GM21447 (cell line): ENCODE measurements around the gene FSHR.
A peak's percentile ranks its signal among the peaks of the same experiment; 100 is the strongest.

Experiments
- ATAC-seq: cut with Tn5 transposase; IDR thresholded peaks from one replicate; pipeline ENCODE4 v1.9.1; 2021; ENCODE audit not compliant: unreplicated experiment

The FSHR gene

GRCh38 chr2:49033394-49034185, 120.7 kb downstream of the FSHR start:
- no peak for ATAC-seq

DNA sequence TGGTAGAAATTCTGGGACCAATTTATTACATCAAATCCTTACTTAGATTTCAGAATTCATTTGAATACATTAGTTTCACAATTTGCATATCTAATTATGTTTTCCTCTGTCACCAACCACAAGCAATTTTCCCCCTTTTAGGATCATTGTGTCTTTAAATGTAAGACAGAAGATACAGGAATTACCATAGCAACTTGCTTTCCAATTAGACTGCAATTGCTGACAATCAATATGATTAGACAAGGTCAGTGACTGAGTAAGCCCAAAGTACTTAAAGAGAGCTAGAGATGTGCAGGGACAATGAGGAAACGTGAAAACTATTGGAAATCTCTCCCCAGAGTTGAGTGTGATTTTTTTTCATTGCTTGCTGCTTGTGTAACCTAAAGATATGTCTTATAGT, 121.4 kb downstream of the FSHR start:
- ATAC-seq: no peak

- no peak for ATAC-seq
Measured at GRCh38 chr2:49032126-49032525, 122.2 kb downstream of the FSHR start.

DNA sequence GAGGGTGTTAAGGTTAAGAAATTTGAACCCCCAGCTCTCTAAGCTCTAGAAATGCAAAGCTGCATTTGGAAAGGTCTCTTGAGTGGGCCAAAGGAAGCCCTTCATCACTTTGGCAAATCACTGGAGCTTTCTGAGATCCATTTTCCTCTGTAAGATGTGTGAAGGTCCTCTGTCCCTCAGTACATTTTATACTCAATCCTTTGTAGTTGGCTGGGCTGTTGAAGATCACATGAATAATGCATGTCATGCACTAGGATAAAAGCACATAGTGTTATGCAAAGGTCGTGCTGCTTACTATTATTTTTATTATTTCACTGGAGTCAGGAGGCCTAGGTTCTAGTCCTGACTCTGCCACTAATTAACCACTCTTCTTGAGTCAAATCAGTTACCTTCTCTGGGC, 124.9 kb downstream of the FSHR start:
- no peak for ATAC-seq

DNA sequence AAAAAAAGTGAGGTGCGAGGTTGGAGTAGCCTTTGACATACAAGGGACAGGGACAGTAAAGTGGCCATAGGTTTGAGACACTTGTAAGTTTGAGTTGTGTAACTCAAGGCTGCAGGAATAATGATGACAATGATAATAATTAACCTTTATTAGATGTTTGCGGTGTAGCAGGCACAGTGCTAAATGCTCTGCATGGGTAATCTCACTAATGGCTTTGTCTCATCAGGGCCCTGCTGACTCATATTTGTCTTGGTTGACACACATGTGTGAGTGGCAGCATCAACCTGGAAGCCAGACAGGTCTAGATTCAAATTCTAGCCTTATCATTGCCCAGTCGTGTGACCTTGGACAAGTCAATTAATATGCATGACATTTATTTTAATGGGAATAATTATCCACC, 126.2 kb downstream of the FSHR start:
- peak; percentile 92 for ATAC-seq

- no peak for ATAC-seq
Measured at GRCh38 chr2:49026706-49027105, 127.6 kb downstream of the FSHR start.

GRCh38 chr2:49021271-49021670, 133.0 kb downstream of the FSHR start:
- ATAC-seq: no peak

DNA sequence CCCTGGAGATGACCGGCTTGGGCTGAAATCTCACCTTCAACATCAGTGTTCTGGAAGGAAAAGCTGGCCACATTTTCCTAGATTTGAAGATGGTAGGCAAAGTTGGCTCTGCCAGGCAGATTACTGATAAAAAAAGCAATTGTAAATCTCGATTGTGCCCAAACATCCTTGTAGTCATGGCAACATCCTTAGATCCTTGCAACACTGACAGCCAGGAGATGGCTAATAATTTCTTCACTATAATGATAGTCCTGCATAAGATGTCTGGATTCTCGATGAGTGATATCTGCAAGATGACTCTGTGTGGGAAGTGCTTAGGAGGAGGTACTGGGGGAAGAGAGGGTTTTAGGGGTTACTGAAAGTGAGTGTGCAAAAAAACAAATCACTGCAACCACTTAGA, 149.1 kb downstream of the FSHR start:
- ATAC-seq: no peak

GRCh38 chr2:49004036-49004626, 150.2 kb downstream of the FSHR start:
- ATAC-seq: no peak

DNA sequence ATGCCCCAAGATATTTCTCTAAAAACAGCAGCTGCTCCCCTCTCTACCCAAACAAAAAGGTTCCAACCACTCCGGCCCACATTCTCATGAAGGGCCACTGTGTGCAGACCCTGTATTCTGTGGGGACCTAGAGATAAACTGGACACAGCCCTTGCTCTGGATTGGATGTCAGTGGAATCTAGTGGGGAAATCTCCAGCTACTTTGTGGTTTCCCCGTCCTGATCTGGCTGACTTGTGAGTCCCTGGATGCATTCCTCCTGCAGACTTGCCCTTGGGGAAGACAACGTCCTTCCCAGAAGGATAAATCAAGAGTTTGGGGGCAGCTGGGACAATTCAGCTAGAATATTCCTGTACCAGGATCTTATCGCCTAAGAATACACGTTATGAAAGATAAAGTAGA, 151.1 kb downstream of the FSHR start:
- ATAC-seq: no peak

DNA sequence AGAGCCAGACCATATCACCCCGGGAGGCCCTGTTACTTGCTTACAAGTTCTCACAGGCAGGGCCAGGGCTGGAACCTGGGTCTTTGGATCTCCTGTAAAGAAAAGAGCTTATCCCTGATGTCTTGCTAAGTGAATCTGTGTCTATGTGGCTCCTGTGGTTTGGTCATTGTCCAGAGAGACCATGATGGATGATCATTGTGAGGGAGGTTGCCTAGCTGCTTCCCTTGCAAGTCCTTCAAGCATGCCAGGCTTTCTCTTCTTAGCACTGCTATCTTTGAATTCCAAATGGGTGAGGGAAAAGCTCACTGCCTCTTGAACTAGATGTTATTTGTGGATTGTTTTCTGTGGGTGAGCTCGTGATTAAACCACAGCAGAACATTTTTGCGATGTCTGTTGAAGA, 151.6 kb downstream of the FSHR start:
- no peak for ATAC-seq

GRCh38 chr2:49000695-49001094, 153.6 kb downstream of the FSHR start:
- no peak for ATAC-seq

DNA sequence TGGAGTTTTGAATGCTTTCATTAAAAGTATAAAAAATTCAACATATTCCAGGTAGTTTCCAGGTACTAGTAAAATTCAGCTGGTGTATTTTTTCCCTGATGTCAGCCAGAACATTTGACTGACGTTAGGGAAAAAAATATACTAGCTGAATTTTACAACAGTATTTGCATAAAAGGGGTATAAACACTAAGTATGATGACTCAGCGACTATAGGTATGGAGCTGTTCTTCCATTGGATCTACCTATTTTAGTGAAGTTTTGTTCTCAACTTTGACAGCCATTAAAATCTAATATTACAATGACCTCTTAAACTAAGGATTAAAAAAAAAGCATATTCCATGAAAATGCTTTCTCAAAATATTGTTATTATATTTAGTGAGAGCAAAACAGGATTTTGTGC, 155.9 kb downstream of the FSHR start:
- no peak for ATAC-seq

GRCh38 chr2:48993576-48993975, 160.7 kb downstream of the FSHR start:
- no peak for ATAC-seq

GRCh38 chr2:48991415-48992131, 162.7 kb downstream of the FSHR start:
- ATAC-seq: peak; percentile 41

GRCh38 chr2:48984922-48985321, 169.4 kb downstream of the FSHR start:
- no peak for ATAC-seq

DNA sequence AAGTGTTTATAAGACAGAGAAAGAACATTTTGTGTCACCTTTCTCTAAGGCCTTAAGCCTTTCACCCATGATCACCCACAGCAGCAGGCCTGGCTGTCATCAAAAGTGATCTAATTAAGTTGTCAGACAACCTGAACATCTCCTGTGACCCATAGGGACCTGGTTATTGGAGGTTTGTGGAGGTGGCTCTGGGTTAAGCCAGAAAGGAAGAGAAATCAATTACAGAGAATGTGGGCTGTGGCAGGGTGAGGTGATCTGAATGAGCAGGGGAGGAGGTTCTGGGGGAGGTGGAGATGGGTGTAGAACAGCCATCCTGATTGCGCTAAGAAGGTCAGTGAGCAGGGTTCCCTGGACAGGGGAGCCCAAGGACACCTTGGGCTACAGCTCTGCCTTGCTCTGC, 170.8 kb downstream of the FSHR start:
- ATAC-seq: no peak

DNA sequence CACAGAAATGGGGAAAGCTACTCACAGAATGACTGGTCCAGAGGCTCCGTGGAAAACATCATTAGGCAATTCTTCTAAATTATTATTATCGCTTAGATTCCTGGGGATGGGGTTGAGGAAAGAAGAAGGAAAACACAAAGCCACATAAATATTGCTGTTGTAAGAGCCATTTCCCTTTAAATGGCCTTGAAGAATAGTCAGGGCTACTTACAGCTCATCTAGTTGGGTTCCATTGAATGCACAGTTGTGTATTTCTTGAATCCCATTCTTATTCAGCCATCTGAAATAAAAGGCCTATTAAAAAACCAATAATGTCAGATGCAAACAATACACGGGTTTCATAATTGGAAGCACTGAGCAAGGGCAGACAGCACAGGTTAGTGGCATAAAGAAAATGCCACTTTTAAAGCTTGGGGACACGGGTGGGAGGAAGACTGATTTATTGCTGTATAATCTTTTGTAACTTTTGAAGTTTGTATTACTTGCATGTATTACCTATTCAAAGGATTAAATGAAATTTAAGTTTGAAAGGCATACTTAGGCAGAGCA, 171.4 kb downstream of the FSHR start:
- ATAC-seq: no peak

GRCh38 chr2:48980846-48981245, 173.5 kb downstream of the FSHR start:
- ATAC-seq: no peak

- ATAC-seq: no peak
Measured at GRCh38 chr2:48979691-48980090, 174.6 kb downstream of the FSHR start.

DNA sequence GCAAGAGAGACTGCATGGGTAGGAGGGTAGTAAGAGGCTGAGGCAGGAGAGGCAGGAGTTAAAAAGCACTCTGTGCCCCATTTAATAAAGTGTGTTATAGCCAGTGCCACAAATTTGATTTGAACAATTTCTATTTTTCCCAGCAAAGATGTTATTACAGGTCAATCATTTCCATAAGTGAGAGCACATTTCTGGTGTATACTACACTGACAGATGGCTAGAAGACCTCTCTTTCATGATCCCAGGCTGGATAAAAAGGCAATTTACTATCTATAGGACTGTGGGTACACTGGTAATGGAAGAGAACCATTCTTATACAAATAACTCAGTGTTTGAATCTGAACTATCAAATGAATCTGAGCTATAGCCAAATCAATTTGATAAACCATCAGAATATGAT, 176.2 kb downstream of the FSHR start:
- ATAC-seq: no peak

DNA sequence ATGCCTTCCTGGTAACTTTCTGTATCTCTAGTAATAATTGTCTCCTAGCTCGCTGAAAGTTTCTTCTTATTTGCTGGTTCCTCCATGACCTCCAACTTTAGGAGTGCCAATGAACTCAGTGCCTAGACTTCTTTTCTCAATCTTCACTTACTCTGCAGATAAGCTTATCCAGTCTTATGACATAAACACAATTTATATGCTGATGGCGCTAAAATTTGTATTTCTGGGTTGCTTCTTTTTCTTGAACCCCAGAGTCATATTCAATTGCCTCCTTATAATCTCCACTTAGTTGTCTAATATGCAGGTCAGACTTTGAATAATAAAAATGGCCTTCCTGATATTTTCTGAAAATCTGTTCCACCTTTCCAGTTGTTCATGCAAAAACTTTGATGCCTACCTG, 182.5 kb downstream of the FSHR start:
- ATAC-seq: no peak
